PC-3 (cell line): Measurements from ENCODE around the gene PLXNA2.

Experiments
- CTCF ChIP-seq: fragments of 300-600 bp; sonication (generic); conservative IDR thresholded peaks from 2 replicates; pipeline ENCODE4 v1.5.1; 2017; ENCODE audit warnings: antibody characterized with exemption, low read depth, mild to moderate bottlenecking, low read length
- EZH2 ChIP-seq: fragments of 300-600 bp; sonication (generic); IDR thresholded peaks from one replicate; pipeline ENCODE4 v1.6.1; 2017; ENCODE audit warnings: antibody characterized with exemption, mild to moderate bottlenecking, low read length; ENCODE audit not compliant: unreplicated experiment

- TF ChIP-seq CTCF (no peak), EZH2 (no peak)
Observed at GRCh38 chr1:208069317-208069716, 174.9 kb downstream of the PLXNA2 start.
